ENCODE measurements around the gene TMEM115. TPM values are rescaled to one million over a fixed set of nuclear protein-coding genes. Genes with fewer than 3 reads are reported as not detected.

The TMEM115 gene
- total RNA-seq, 1 experiment from 2014 or later = 31.9 TPM

- peak; percentile 39 for TF ChIP-seq CTCF (IDR thresholded peaks at IDR 0.05; ENCODE audit: unreplicated experiment)
- peaks cover 22% of the 10 kb centered on the region for H3K4me1 Mint-ChIP-seq (ENCODE audit: insufficient read depth, unreplicated experiment)
- H3K27me3 Mint-ChIP-seq (ENCODE audit: insufficient read depth, unreplicated experiment) = no peaks in the 10 kb centered on the region
- no peaks in the 10 kb centered on the region for H3K9me3 Mint-ChIP-seq (ENCODE audit: unreplicated experiment)
- intact Hi-C loops (cut with micrococcal nuclease) = loop anchor here (1.0 to 5.0 kb wide), 3 partner anchors 80 to 265 kb away; partner anchors contain the start of gene CISH
- no peak overlapping the region for H3K4me3 Mint-ChIP-seq (ENCODE audit: unreplicated experiment)
- no peak overlapping the region for H3K27ac Mint-ChIP-seq (ENCODE audit: low read depth, unreplicated experiment)
- BruUV-seq (replicated peaks) = no TSS peak
- ChIA-PET CTCF (interaction anchor here (0.6 to 5.8 kb wide), 28 partner anchors 9 to 1807 kb away, joined by 3 to 46 read pairs (median 4); partner anchors contain the start of genes TMEM115 and TUSC2), POLR2A (interaction anchor here (0.5 to 5.2 kb wide), 5 partner anchors 9 to 387 kb away, joined by 3 to 79 read pairs (median 4); partner anchors contain the start of gene TUSC2)
- H3K36me3 Mint-ChIP-seq (ENCODE audit: insufficient read depth, unreplicated experiment) = peaks cover 27% of the 10 kb centered on the region
- peak; percentile 82 for DNase-seq (ENCODE audit: unreplicated experiment)
These were observed 12.0 kb downstream of the TMEM115 start for GRCh38 chr3:50347187-50347813.

GRCh38 chr3:50345586-50346234 is 13.6 kb downstream of the TMEM115 start, which contains the start of gene ZMYND10:
Gene ZMYND10, minus strand, starts transcription at chr3:50345732. Its CDS starts 153 bp downstream, at chr3:50345579.
- no peak within 1 kb of the TSS for H3K27ac Mint-ChIP-seq (ENCODE audit: low read depth, unreplicated experiment)
- BruUV-seq (replicated peaks) = no TSS peak
- CTCF ChIA-PET = interaction anchor here (0.6 to 5.8 kb wide), 9 partner anchors 8 to 1336 kb away, joined by 3 to 46 read pairs (median 5); no protein-coding TSS in a partner anchor
- H3K4me1 Mint-ChIP-seq (ENCODE audit: insufficient read depth, unreplicated experiment) = peaks cover 16% of the 10 kb centered on the region
- peak; percentile 69 for DNase-seq (ENCODE audit: unreplicated experiment)
- no peaks in the 10 kb centered on the region for H3K27me3 Mint-ChIP-seq (ENCODE audit: insufficient read depth, unreplicated experiment)
- POLR2A ChIA-PET = interaction anchor here (0.6 to 1.7 kb wide), 5 partner anchors 9 to 119 kb away, joined by 3 to 7 read pairs (median 3); no protein-coding TSS in a partner anchor
- no peaks in the 10 kb centered on the region for H3K9me3 Mint-ChIP-seq (ENCODE audit: unreplicated experiment)
- TF ChIP-seq CTCF (IDR thresholded peaks at IDR 0.05; ENCODE audit: unreplicated experiment) = no peak
- H3K4me3 Mint-ChIP-seq (ENCODE audit: unreplicated experiment) = peak within 1 kb of the TSS; percentile 60
- H3K36me3 Mint-ChIP-seq (ENCODE audit: insufficient read depth, unreplicated experiment) = peaks cover 22% of the 10 kb centered on the region
- intact Hi-C loops (cut with micrococcal nuclease) = loop anchor here (5.0 kb wide), 2 partner anchors 82 to 267 kb away; partner anchors contain the start of gene CISH

DNA sequence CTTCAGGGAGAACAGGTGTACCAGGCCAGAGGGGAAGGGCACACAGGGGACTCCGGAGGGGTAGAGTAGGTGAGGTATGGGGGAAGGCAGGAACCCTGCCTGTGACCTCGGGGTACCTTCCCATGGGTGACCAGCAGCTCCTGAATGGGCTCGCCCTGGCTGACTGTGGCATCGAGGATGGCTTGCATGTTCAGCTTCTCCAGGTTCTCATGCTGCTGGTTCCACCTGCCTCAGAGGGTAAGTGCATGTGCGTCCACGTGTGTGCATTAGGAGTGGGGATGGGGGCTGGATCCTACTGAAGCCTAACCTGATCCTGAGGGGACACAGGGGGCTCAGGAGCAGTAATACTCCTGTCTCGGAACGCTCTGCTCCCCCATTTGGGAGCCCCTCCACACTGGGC is 14.3 kb downstream of the TMEM115 start:
- Mint-ChIP-seq H3K4me3 (ENCODE audit: unreplicated experiment) (peak overlapping the region; percentile 40), H3K27ac (ENCODE audit: low read depth, unreplicated experiment) (no peak overlapping the region), H3K36me3 (ENCODE audit: insufficient read depth, unreplicated experiment) (peaks cover 16% of the 10 kb centered on the region), H3K27me3 (ENCODE audit: insufficient read depth, unreplicated experiment) (no peaks in the 10 kb centered on the region), H3K9me3 (ENCODE audit: unreplicated experiment) (no peaks in the 10 kb centered on the region), H3K4me1 (ENCODE audit: insufficient read depth, unreplicated experiment) (peaks cover 12% of the 10 kb centered on the region)
- ChIA-PET POLR2A (interaction anchor here (0.9 to 1.7 kb wide), 2 partner anchors 8 to 45 kb away, joined by 3 to 7 read pairs; no protein-coding TSS in a partner anchor), CTCF (interaction anchor here (0.6 to 1.7 kb wide), 7 partner anchors 9 to 1800 kb away, joined by 3 to 9 read pairs (median 4); no protein-coding TSS in a partner anchor)
- intact Hi-C loops (cut with micrococcal nuclease) = loop anchor here (5.0 kb wide), 2 partner anchors 82 to 267 kb away; partner anchors contain the start of gene CISH
- TF ChIP-seq CTCF (IDR thresholded peaks at IDR 0.05; ENCODE audit: unreplicated experiment) = no peak
- no peak for DNase-seq (ENCODE audit: unreplicated experiment)
- BruUV-seq (replicated peaks) = no TSS peak
